ENCODE data around the gene COL6A2. TPM values are rescaled to one million over a fixed set of nuclear protein-coding genes. Genes with fewer than 3 reads are reported as not detected.

Gene COL6A2
- total RNA-seq, 1 experiment from 2014 or later: 129 TPM

DNA sequence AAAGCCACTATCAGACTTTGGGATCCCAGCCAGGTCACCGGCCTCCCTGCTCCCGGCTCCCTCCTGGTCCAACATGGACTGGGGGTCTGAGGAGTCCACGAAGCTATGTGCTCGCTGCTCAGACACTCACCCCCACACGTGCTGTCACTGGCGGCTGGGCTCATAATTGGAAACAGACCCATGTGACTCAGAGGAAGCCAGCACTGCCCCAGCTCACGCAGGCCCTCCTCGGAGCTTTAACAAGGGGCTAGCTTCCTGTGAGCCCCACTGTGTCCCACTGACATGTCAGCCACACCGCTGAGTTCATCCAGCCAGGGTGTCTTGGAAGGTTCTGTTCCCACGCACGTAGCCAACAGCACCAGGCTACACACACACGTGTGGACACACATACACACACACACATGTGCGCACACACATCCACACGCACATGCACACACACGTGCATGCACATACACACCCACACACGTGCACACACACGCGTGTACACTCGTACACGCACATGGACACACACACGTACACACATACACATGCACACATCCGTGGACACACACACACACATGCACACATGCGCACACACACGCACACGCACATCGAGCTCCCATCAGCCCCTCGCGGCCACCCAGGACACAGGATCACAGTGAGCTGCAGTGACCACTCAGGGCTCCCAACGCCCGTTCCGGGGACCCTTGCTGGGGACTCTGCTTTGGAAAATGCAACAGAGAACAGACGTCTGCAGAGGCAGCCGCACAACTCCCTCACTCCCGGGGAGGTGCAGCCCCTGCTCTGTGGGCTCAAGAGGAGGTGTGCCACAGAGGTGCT lies 18.4 kb upstream of the COL6A2 start:
- Histone ChIP-seq H3K18ac (ENCODE audit: insufficient read length, low read depth, low read length) (no peak overlapping the region), H2BK120ac (ENCODE audit: low read depth, low read length, poor library complexity, severe bottlenecking) (no peak overlapping the region), H2AK5ac (ENCODE audit: insufficient read length, low read length) (no peak overlapping the region), H3K4me1 (ENCODE audit: insufficient read depth, low read length) (no peaks in the 10 kb centered on the region), H3K27me3 (ENCODE audit: insufficient read depth, low read length) (no peaks in the 10 kb centered on the region), H3K4me2 (ENCODE audit: insufficient read depth, insufficient read length, low read length) (no peak overlapping the region), H3K4ac (ENCODE audit: low read depth, low read length) (no peak overlapping the region), H2BK5ac (ENCODE audit: insufficient read length, low read length) (no peak overlapping the region), H2BK12ac (ENCODE audit: insufficient read length, low read depth, low read length) (no peak overlapping the region), H3K23ac (ENCODE audit: insufficient read length, low read depth, low read length) (no peak overlapping the region), H2BK15ac (ENCODE audit: low read depth, low read length) (no peak overlapping the region), H4K5ac (ENCODE audit: insufficient read length, low read depth, low read length) (no peak overlapping the region), H4K8ac (replicated peaks; ENCODE audit: insufficient read length, low read depth, low read length) (peak overlapping the region; percentile 11), H4K20me1 (ENCODE audit: control insufficient read depth, insufficient read depth, insufficient read length) (no peaks in the 10 kb centered on the region), H2AFZ (ENCODE audit: low read length) (no peak overlapping the region), H3T11ph (ENCODE audit: low read length) (no peak overlapping the region), H3K79me1 (ENCODE audit: insufficient read depth, low read depth, low read length, poor library complexity, severe bottlenecking) (no peaks in the 10 kb centered on the region), H3K79me2 (ENCODE audit: insufficient read depth, low read length) (no peaks in the 10 kb centered on the region), H3K23me2 (ENCODE audit: insufficient read length, low read depth, low read length, poor library complexity, severe bottlenecking) (no peaks in the 10 kb centered on the region), H2BK20ac (ENCODE audit: low read depth, low read length, poor library complexity, severe bottlenecking) (no peak overlapping the region), H3K27ac (ENCODE audit: insufficient read length, low read depth, low read length) (no peak overlapping the region), H3K9me3 (ENCODE audit: control insufficient read depth, low read depth, low read length) (no peaks in the 10 kb centered on the region), H4K91ac (ENCODE audit: insufficient read length, low read depth, low read length) (no peak overlapping the region), H3K56ac (ENCODE audit: insufficient read length, low read depth, low read length) (no peak overlapping the region), H3K9ac (ENCODE audit: extremely low read depth, insufficient read length, low read length) (no peak overlapping the region), H3K14ac (ENCODE audit: insufficient read depth, low read length) (no peak overlapping the region)
- TF ChIP-seq, protein P1, sequence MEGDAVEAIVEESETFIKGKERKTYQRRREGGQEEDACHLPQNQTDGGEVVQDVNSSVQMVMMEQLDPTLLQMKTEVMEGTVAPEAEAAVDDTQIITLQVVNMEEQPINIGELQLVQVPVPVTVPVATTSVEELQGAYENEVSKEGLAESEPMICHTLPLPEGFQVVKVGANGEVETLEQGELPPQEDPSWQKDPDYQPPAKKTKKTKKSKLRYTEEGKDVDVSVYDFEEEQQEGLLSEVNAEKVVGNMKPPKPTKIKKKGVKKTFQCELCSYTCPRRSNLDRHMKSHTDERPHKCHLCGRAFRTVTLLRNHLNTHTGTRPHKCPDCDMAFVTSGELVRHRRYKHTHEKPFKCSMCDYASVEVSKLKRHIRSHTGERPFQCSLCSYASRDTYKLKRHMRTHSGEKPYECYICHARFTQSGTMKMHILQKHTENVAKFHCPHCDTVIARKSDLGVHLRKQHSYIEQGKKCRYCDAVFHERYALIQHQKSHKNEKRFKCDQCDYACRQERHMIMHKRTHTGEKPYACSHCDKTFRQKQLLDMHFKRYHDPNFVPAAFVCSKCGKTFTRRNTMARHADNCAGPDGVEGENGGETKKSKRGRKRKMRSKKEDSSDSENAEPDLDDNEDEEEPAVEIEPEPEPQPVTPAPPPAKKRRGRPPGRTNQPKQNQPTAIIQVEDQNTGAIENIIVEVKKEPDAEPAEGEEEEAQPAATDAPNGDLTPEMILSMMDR (conservative IDR thresholded peaks at IDR 0.05): no peak
- WGBS (ENCODE audit: extremely low coverage, insufficient read length, low lambda C conversion rate): no CpG with 5 or more reads among the region's 34 CpGs
- Mint-ChIP-seq H3K4me1 (no peaks in the 10 kb centered on the region), H3K27me3 (ENCODE audit: low read depth) (peaks cover 10% of the 10 kb centered on the region), H3K36me3 (ENCODE audit: insufficient read depth in 1 of 3, low read depth in 3 of 3) (no peaks in the 10 kb centered on the region; a peak in 1 of 7 replicates), H3K9me3 (no peaks in the 10 kb centered on the region; a peak in 2 of 5 replicates), H3K4me3 (no peak overlapping the region), H3K27ac (peak overlapping the region in 1 of 3 experiments; percentile 44; a peak in 1 of 7 replicates)
- peak; percentile 19 for DNase-seq

All from H9 (cell line).